Measurements from ENCODE around the gene SBF1. TPM values are rescaled to one million over a fixed set of nuclear protein-coding genes. Genes with fewer than 3 reads are reported as not detected.

Gene SBF1, protein sequence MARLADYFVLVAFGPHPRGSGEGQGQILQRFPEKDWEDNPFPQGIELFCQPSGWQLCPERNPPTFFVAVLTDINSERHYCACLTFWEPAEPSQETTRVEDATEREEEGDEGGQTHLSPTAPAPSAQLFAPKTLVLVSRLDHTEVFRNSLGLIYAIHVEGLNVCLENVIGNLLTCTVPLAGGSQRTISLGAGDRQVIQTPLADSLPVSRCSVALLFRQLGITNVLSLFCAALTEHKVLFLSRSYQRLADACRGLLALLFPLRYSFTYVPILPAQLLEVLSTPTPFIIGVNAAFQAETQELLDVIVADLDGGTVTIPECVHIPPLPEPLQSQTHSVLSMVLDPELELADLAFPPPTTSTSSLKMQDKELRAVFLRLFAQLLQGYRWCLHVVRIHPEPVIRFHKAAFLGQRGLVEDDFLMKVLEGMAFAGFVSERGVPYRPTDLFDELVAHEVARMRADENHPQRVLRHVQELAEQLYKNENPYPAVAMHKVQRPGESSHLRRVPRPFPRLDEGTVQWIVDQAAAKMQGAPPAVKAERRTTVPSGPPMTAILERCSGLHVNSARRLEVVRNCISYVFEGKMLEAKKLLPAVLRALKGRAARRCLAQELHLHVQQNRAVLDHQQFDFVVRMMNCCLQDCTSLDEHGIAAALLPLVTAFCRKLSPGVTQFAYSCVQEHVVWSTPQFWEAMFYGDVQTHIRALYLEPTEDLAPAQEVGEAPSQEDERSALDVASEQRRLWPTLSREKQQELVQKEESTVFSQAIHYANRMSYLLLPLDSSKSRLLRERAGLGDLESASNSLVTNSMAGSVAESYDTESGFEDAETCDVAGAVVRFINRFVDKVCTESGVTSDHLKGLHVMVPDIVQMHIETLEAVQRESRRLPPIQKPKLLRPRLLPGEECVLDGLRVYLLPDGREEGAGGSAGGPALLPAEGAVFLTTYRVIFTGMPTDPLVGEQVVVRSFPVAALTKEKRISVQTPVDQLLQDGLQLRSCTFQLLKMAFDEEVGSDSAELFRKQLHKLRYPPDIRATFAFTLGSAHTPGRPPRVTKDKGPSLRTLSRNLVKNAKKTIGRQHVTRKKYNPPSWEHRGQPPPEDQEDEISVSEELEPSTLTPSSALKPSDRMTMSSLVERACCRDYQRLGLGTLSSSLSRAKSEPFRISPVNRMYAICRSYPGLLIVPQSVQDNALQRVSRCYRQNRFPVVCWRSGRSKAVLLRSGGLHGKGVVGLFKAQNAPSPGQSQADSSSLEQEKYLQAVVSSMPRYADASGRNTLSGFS (N-terminal part only)
- 16.9 to 28.6 TPM (median 27.1 TPM) in 5 replicates for total RNA-seq (2022; extraction: Qiagen RNA extraction)

DNA sequence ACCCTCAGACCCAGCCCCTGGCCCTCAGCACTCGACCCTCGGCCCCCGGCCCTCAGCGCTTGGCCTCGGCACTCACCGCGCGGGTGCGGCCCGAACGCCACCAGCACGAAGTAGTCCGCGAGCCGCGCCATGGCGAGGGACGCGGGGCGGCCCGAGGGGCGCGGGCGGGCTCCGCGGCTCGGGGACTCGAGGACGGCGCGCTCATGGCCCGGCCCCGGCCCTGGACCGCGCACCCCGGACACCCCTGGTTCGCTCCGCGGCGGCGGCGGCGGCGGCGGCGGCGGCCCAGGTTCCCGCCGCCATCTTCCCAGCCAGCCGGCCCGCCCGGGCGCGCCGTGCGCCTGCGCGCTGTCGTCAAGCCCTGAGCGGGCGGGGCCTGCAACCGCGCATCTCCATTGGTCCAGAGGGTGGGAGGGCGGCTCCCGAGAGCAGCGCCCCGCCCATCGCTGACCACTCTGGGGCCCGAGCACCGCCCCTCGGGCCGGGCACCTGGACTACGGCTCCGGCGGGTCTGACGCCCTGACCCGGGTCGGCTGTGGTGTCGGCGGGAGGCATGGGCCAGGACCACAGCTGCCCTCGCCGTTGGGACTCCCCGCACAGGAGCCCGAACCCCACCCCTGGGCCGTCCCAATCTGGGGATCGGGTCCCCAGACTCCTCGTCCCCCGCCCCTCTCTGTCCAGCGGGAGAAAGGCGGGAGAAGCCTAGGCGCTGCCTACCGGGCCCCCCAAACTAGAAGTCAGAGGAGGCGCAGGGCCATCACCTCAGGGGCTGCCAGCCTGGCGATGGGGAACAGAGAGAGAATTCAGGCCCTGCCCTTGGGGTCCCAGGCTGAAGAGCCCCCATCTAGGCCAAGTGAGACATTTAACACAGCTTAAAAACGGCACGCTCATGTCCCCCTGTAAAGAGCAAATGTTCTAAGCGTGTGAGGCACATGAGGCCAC is at the start of gene SBF1:
Gene SBF1, minus strand, starts transcription at position 326 of the 942 bp plus-strand sequence. Its CDS starts 195 bp downstream, at position 131.

DNA sequence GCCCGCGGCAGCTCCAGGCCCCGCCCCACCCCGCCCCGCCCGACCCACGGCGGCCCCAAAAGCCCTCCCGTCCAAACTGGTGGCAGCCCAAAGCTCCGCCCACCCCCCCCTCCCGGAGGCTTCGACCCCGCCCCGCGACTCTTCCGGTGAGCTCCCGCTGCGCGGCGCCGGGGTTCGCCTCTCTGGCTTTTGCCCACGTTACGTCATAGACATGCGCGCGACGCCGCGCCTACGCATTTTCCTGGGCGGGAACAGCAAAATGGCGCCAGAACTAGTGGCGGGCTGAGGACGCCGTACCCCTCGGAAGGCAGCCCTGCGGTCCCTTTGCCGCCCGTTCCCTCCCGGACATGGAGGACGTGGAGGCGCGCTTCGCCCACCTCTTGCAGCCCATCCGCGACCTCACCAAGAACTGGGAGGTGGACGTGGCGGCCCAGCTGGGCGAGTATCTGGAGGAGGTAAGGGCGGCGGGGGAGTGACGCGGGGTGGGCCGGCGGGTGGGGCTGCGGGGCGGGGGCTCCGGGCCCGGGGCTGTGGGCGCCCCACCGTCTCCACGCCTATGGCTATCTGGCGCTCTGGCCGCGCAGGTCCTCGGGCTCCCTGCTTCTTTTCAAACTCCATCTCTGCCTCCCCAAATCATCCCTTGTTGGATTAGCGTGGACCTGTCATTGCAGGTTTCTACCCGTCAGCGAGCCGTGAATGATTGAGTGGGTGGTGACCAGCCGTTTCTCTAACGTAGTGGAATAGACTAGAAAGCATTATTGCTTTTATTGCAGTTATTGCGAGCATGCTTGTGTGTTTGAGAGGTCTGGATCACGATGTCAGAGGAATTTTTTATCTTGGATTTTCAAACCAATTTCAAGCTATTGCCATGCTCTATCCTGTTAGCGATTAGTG is 33.4 kb upstream of the SBF1 start, which contains the start of gene NCAPH2:
Gene NCAPH2, plus strand, starts transcription at position 234 of the 894 bp plus-strand sequence. Its CDS starts 114 bp downstream, at position 348.

DNA sequence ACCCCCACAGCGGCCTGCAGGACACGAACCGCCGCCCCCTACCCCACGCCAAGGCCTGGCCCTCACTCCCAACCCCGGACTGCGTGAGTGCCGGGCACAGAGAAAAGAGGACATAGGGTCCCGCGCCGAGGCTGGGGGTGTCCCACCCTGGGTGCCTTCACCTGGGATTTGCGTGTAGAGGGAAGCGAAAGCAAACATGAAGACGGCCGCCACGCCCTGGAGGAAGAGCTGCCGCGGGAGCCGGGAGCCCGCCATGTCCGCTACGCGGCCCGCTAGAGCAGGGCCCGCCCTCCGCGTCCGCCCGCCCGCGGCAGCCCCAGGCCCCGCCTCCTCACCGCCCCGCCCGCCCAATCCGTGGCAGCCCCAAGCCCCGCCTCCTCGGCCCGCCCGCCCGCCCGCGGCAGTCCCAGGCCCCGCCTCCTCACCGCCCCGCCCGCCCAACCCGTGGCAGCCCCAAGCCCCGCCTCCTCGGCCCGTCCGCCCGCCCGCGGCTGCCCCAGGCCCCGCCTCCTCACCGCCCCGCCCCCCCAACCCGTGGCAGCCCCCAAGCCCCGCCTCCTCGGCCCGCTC is 32.7 kb upstream of the SBF1 start, which contains the start of gene LMF2:
Gene LMF2, minus strand, starts transcription at position 282 of the 570 bp plus-strand sequence. Its CDS starts 27 bp downstream, at position 255.

DNA sequence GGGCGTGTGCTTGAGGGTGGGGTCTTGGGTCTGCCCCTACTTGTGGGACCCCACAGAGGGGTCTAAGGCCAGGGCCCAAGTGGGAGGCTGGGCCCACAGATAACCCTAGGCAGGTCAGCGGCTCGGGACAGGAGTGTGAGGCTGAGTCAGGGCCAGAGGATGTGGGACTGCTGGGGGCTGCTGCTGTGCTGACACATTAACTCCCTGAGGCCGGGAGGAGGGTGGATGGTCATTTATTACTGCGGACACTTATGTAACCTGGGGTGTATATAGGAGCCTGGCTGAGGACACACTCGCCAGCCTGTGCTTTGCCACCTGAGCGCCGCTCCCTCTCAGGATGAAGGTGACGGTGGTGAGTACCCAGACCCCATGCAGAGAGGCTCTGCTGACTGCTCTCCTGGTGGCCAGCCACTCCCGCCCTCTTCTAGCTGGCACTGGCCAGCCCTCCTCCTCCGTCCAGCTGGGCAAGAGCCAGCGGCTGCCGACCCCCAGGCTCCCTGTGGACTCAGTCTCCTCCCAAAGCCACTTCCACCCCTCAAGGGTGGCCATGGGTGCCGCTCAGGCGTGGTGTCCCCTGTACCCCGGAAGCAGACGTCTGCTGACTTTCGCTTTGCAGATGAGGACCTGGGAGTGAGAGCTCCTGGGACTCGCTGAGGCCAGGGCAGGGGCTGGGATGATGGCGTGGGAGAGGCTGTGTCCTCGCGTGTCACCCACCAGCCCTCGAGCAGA is 11.9 kb upstream of the SBF1 start, which contains the start of gene MIOX:
Gene MIOX, plus strand, starts transcription at position 299 of the 729 bp plus-strand sequence. Its CDS starts 39 bp downstream, at position 338.

DNA sequence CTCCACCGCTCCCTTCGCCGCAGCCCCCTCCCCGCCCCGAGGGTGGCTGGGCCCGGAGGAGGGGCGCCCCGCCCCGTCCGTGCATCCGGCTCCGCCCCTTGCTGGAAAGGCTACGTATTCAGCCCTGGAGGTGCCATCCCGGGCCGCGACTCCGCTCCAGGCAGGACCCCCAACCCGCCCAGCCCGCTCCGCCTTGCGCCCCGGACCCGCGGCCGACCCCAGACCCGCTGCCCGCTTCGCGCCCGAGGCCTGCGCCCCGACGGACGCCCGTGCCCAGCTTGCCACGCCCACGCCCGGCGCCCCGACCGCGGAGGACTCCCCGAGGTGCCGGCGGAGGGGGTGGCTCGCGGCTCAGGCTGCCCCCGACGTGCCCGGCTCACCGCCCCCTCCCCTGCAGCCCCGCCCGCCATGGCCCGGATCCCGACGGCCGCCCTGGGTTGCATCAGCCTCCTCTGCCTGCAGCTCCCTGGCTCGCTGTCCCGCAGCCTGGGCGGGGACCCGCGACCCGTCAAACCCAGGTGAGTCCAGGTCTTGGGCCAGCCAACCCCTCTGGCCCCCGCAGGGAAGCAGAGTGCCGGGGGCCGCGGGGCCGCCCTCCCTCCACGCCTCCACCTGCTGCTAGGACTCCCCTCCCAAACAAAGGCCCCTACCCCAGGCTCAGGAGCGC is 6.7 kb upstream of the SBF1 start, which contains the start of gene ADM2:
Gene ADM2, plus strand, starts transcription at position 104 of the 667 bp plus-strand sequence. Its CDS starts 305 bp downstream, at position 409.

Other genes starting within 250 kb of the SBF1 start
- 6.3 to 13.5 TPM (median 12.4 TPM) in 5 replicates for gene TUBGCP6, start 230.0 kb downstream of the SBF1 start, total RNA-seq (2022; extraction: Qiagen RNA extraction)
- 7.2 to 15.7 TPM (median 12.1 TPM) in 5 replicates for gene HDAC10, start 223.8 kb downstream of the SBF1 start, total RNA-seq (2022; extraction: Qiagen RNA extraction)
- 19.3 to 29.1 TPM (median 25.8 TPM) in 5 replicates for gene MAPK12, start 213.4 kb downstream of the SBF1 start, total RNA-seq (2022; extraction: Qiagen RNA extraction)
- 4.7 to 7.6 TPM (median 7.3 TPM) in 5 replicates for gene MAPK11, start 204.7 kb downstream of the SBF1 start, total RNA-seq (2022; extraction: Qiagen RNA extraction)
- 85.2 to 127 TPM (median 116 TPM) in 5 replicates for gene PLXNB2, start 167.4 kb downstream of the SBF1 start, total RNA-seq (2022; extraction: Qiagen RNA extraction)
- gene DENND6B, start 148.0 kb downstream of the SBF1 start, total RNA-seq (2022; extraction: Qiagen RNA extraction) = 1.6 to 4.0 TPM (median 3.7 TPM) in 5 replicates
- 10.0 to 16.3 TPM (median 13.7 TPM) in 5 replicates for gene PPP6R2, start 131.7 kb downstream of the SBF1 start, total RNA-seq (2022; extraction: Qiagen RNA extraction)
- 0.38 to 0.83 TPM (median 0.64 TPM) in 5 replicates for gene ADM2, start 6.5 kb upstream of the SBF1 start, total RNA-seq (2022; extraction: Qiagen RNA extraction)
- gene MIOX, start 11.8 kb upstream of the SBF1 start, total RNA-seq (2022; extraction: Qiagen RNA extraction) = 0.12 TPM in 1 of 5 replicates, not detected in the others
- 30.7 to 56.5 TPM (median 52.0 TPM) in 5 replicates for gene LMF2, start 32.7 kb upstream of the SBF1 start, total RNA-seq (2022; extraction: Qiagen RNA extraction)
- gene NCAPH2, start 33.2 kb upstream of the SBF1 start, total RNA-seq (2022; extraction: Qiagen RNA extraction) = 33.1 to 39.8 TPM (median 37.6 TPM) in 5 replicates
- gene SCO2, start 50.6 kb upstream of the SBF1 start, total RNA-seq (2022; extraction: Qiagen RNA extraction) = 2.7 to 9.9 TPM (median 5.5 TPM) in 5 replicates
- 11.8 to 22.2 TPM (median 19.6 TPM) in 5 replicates for gene TYMP, start 55.0 kb upstream of the SBF1 start, total RNA-seq (2022; extraction: Qiagen RNA extraction)
- gene KLHDC7B, start 70.9 kb upstream of the SBF1 start, total RNA-seq (2022; extraction: Qiagen RNA extraction) = 0.02 to 0.03 TPM (median 0.03 TPM) in 4 of 5 replicates, not detected in the other
- 0.23 to 0.34 TPM (median 0.30 TPM) in 3 of 5 replicates, not detected in the others for gene SYCE3, start 87.9 kb upstream of the SBF1 start, total RNA-seq (2022; extraction: Qiagen RNA extraction)
- 9.9 to 17.7 TPM (median 15.5 TPM) in 5 replicates for gene CPT1B, start 103.4 kb upstream of the SBF1 start, total RNA-seq (2022; extraction: Qiagen RNA extraction)
- gene CHKB, start 107.8 kb upstream of the SBF1 start, total RNA-seq (2022; extraction: Qiagen RNA extraction) = 15.1 to 22.6 TPM (median 21.0 TPM) in 5 replicates
- gene MAPK8IP2, start 125.8 kb upstream of the SBF1 start, total RNA-seq (2022; extraction: Qiagen RNA extraction) = 2.7 to 4.3 TPM (median 4.0 TPM) in 5 replicates
- gene ARSA, start 153.1 kb upstream of the SBF1 start, total RNA-seq (2022; extraction: Qiagen RNA extraction) = 18.8 to 26.8 TPM (median 24.2 TPM) in 5 replicates
- 3.0 to 5.7 TPM (median 4.6 TPM) in 5 replicates for gene SHANK3, start 197.8 kb upstream of the SBF1 start, total RNA-seq (2022; extraction: Qiagen RNA extraction)